ENCODE data around the gene CYP46A1.

Gene CYP46A1

GRCh38 chr14:99728231-99728920, 44.3 kb downstream of the CYP46A1 start:
- DNase-seq (ENCODE audit: low spot score): no peak
- in situ Hi-C loops (cut with MboI; ENCODE audit: low pct_unique_long_range_greater_than_20kb, low sequenced_read_pairs, unreplicated experiment): no loop called here
- TF ChIP-seq CTCF (IDR thresholded peaks at IDR 0.05; ENCODE audit: extremely low read depth, insufficient read depth, missing control alignments): no peak

DNA sequence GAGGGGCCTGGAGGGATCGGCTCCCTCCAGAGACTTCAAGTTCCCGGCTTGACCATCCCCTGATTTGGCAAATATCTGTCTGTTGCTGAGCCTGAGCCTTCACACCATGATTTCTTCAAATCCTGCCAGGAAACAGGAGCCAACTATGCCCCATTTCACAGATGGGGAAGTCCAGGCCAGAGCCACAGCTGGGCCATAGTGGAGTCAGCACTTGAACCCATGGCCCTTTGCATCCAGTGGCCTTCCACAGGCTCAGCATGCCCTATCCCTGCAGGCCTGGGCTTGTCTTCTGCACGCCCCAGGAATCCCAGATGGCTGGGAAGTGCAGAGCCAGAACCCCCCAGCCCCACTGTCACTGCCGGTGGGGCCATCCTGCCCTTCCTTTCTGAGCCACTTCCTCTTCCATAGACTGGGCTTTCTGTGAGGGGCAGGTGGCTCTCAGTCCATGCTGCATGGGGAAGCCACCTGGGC, 44.9 kb downstream of the CYP46A1 start:
- in situ Hi-C loops (cut with MboI; ENCODE audit: low pct_unique_long_range_greater_than_20kb, low sequenced_read_pairs, unreplicated experiment): no loop called here
- TF ChIP-seq CTCF (IDR thresholded peaks at IDR 0.05; ENCODE audit: extremely low read depth, insufficient read depth, missing control alignments): no peak
- DNase-seq (ENCODE audit: low spot score): no peak

- peak; percentile 96 for TF ChIP-seq CTCF (IDR thresholded peaks at IDR 0.05; ENCODE audit: extremely low read depth, insufficient read depth, missing control alignments)
- in situ Hi-C loops (cut with MboI; ENCODE audit: low pct_unique_long_range_greater_than_20kb, low sequenced_read_pairs, unreplicated experiment): no loop called here
- peak; percentile 93 for DNase-seq (ENCODE audit: low spot score)
These were observed 46.1 kb downstream of the CYP46A1 start for GRCh38 chr14:99729991-99730875.

GRCh38 chr14:99730876-99731546, 46.9 kb downstream of the CYP46A1 start:
- no peak for DNase-seq (ENCODE audit: low spot score)
- no peak for TF ChIP-seq CTCF (IDR thresholded peaks at IDR 0.05; ENCODE audit: extremely low read depth, insufficient read depth, missing control alignments)
- in situ Hi-C loops (cut with MboI; ENCODE audit: low pct_unique_long_range_greater_than_20kb, low sequenced_read_pairs, unreplicated experiment): no loop called here

- DNase-seq (ENCODE audit: low spot score): no peak
- in situ Hi-C loops (cut with MboI; ENCODE audit: low pct_unique_long_range_greater_than_20kb, low sequenced_read_pairs, unreplicated experiment): no loop called here
These were observed 47.7 kb downstream of the CYP46A1 start for GRCh38 chr14:99731547-99732435.

More at GRCh38 chr14:99731547-99732435, 47.7 kb downstream of the CYP46A1 start:
- TF ChIP-seq CTCF (IDR thresholded peaks at IDR 0.05; ENCODE audit: extremely low read depth, insufficient read depth, missing control alignments): no peak

Measured in GM13977 (cell line).